ENCODE results near the gene NRP2. TPM values are rescaled to one million over a fixed set of nuclear protein-coding genes. Genes with fewer than 3 reads are reported as not detected.

Gene NRP2
- 28.8 TPM for total RNA-seq

DNA sequence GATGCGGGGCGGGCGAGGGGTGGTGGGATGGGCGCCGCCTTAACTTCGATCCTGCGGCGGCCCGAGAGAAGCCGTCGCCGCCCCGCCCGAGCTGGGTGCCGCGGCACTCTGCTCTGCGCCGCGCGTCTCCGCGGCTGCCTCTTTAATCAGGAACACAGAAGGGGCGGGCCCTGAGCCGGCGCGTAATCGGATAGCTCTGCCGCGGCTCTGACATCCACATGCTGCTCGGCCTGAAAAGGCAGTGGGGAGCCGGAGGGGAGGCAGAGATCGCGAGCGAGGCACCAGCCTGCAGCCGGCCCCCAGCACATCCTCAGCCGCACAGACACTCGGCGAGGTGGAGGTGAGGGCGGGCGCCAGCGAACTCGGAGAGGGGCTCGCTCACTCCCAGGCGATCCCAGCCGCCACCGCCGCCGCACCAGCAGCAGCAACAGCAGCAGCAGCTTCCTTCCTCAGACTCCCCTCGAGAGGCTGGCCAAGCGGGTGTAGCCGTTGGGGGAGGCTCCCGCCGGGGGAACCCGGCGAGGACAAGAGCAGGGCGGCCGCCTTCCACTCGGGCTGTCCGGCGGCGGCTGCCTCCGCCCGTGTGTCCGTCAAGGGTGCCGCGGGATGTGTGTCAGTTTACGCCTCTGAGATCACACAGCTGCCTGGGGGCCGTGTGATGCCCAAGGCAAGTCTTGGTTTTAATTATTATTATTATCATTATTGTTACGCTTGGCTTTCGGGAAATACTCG is at the start of gene NRP2:
NRP2 (plus strand) TSS at position 263 of the 732 bp plus-strand sequence. CDS start 790 bp downstream, outside the sequence.
- DNase-seq = peak; percentile 90

- no peak for DNase-seq
Observed at GRCh38 chr2:205633994-205634393, 48.3 kb upstream of the NRP2 start.

- DNase-seq = no peak
Observed at GRCh38 chr2:205636549-205637319, 45.6 kb upstream of the NRP2 start.

DNA sequence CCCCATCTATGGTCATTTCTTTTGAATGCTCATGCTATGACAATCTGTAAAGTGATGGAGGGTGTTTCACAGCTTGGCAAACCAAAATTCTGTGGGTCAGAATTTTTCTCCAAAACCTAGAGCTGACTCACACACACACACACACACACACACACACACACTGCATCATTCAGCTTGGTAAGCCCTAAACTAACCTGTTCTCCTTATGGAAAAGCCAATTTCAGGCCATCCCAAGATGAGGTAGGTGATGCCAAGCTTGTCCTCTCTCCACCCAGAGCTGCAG is 45.0 kb upstream of the NRP2 start:
- no peak for DNase-seq

DNA sequence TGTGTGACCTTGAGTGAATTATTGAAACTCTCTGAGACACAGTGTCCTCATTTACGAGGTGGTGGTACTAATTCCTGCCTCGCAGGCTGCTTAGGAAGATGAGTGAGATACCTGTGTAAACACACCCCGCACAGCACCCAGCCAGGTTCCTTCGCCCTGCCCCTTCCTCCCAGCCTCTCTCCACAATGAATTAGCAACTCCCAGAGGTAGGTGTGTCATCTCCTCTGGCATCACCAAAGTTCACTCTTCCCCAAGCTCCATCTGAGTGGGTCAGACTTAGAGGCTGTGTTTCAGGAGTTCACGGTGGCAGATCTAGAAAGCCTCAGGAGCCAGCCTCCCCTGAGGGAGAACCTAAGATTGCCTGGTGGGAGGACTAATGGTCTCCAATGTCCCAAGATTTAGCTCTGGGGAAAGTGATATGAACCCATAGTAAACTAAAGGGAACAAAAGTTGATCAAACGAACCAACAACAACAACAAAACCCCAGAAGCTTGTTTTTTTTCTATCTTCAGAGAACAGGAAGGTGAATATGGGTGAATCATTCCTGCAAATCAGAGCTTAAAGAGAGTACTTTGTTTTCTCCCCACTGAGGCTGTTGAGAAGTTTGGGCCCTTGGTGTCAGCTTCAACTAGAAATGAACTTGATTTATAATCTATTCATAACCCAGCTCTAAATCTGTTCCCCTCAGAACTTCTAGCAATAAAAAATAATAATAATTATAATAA is 44.4 kb upstream of the NRP2 start:
- no peak for DNase-seq

GRCh38 chr2:205640716-205641115 is 41.6 kb upstream of the NRP2 start:
- DNase-seq = no peak

- no peak for DNase-seq
Observed at GRCh38 chr2:205642599-205643356, 39.5 kb upstream of the NRP2 start.

GRCh38 chr2:205643391-205643885 is 38.9 kb upstream of the NRP2 start:
- no peak for DNase-seq

DNA sequence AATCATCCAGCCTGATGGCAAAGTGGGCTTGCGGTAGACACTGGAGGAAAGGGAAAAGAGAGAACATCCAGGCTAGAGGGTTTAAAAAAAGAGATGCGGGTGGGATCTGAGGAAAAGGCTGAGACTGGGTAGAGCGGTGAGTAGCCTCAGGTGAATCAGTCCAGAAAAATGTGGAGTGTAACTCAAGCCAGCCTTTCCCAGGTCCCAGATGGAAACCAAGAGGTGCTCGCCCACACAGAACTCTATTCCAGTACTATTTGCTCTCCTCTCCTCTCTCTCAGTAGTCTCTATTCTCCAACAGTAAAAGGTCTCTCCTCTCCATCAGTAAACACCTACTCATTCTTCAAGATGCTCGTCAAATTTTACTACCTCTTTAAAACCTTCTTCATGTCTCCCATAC is 38.3 kb upstream of the NRP2 start:
- no peak for DNase-seq

DNA sequence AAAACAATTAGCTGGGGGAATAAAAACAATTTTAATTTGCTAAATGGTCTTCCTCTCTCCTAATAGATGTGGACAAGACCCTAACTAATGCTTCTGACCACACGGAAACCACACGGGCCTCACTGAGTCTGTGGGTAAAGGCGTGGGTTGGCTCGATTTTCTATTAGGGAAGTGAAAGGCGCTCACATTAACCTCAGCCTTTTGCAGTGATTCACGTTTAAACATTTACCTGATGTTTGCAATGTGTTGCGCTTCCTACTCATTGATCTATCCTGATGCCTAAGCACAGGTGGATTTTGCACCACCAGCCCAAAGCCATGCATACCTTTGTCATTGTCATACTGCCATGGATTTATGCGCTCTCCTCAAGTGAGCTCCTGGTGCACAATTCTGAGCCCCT is 35.6 kb upstream of the NRP2 start:
- no peak for DNase-seq

- DNase-seq = no peak
Observed at GRCh38 chr2:205650450-205650849, 31.9 kb upstream of the NRP2 start.

DNA sequence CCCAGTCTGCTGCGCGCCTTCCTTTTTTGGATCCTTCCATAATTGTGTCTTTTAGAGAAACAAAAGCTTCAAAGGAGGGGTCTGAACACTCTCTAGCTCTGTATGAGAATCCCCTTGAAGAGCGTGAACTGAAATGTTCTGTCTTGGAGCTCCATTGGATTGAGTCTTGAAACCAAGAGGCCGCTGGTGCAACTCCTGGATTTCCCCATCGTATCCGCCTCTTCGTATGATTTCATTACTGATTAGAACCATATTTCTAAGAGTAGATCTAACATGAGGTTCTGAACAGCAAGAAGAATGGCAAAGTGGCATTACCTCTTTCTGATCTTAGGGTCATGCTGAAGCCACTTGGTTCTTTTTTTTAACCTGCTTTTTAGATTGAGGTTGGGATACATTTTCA is 31.4 kb upstream of the NRP2 start:
- no peak for DNase-seq

GRCh38 chr2:205651719-205652118 is 30.6 kb upstream of the NRP2 start:
- no peak for DNase-seq

- no peak for DNase-seq
Observed at GRCh38 chr2:205654878-205655605, 27.3 kb upstream of the NRP2 start.

GRCh38 chr2:205655779-205656456 is 26.4 kb upstream of the NRP2 start:
- DNase-seq = no peak

DNA sequence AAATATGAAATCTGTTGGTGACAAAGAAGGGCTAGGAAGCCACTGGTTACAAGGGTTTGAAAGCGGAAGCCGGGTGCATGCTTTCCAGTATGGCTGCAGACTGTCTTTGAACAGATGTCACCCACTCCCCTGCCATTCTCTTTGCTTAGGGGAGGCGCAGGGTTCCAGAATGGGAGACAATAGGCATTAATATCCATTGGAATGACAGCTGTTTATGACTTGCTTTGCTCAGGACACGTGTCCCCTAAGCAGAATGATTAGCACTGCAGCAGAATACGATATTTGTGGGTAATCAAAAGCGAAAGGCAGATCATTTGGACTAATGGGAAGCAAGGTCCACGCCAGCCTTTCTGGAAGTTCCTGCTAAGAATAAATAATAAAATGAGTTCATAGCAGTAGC is 25.8 kb upstream of the NRP2 start:
- no peak for DNase-seq

DNA sequence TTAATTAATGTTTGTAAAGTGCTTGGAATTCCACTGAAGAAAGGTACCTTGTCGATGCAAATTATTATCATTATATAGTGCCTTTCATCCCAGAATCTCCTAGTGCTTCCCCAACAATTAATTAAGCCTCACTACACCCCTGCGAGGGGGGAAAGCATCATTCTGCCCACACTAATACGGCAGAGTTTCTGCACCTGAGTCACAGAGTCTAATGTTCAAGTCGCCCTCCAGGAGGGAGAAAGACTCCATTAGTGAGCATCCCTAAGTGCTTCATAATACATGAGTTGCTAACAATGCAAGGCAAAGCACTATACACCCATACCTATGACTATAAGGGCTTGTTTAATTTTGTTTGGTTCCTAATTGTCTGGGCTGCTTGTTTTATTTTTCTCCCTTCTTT is 25.4 kb upstream of the NRP2 start:
- no peak for DNase-seq

DNA sequence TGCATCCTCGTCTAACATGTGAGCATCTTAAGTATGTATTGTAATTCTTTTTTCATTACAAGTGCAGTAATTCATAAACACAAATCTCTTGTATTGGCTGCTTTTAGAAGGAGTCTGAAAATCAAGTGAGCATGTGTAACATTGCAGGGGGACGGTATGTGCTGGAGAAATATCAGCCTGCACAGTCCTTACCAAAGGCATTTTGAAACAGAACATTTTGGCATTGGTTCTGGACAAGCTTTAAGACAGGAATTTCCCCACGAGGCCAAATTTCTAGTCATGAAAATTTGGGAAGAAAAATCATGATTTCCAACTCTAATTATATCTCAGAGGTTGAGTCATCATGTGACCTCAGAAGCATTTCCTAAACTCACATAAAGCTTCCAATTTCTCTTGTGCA is 24.7 kb upstream of the NRP2 start:
- DNase-seq = peak; percentile 41

- DNase-seq = no peak
Observed at GRCh38 chr2:205658068-205658467, 24.2 kb upstream of the NRP2 start.

- DNase-seq = no peak
Observed at GRCh38 chr2:205658572-205658971, 23.7 kb upstream of the NRP2 start.

GRCh38 chr2:205659922-205660321 is 22.4 kb upstream of the NRP2 start:
- no peak for DNase-seq

Measured in tongue (tissue), 2 donors.